LNCaP clone FGC (cell line): ENCODE measurements around the gene IL17C.

Source experiments
- DNase-seq: peaks from one replicate; pipeline ENCODE4 v3.0.0-alpha.2; 2011; ENCODE audit warnings: low read depth
- H3K4me3 ChIP-seq: 2 replicates; pipeline ENCODE4 v1.5.1; 2011; ENCODE audit warnings: mild to moderate bottlenecking, low read depth, low read length, control low read depth
- CTCF ChIP-seq: IDR thresholded peaks from 2 replicates; pipeline ENCODE4 v1.5.1; 2012; ENCODE audit warnings: mild to moderate bottlenecking; ENCODE audit not compliant: control insufficient read depth, insufficient read depth; ENCODE audit errors: extremely low read depth

IL17C gene

GRCh38 chr16:88672776-88673175 is 34.4 kb downstream of the IL17C start:
- TF ChIP-seq CTCF = peak; percentile 12; the same call in 1 of the 2 replicates
- DNase-seq = no peak
- H3K4me3 ChIP-seq = no peak overlapping the region

GRCh38 chr16:88673716-88674379 is 35.5 kb downstream of the IL17C start:
- DNase-seq = no peak
- no peak for TF ChIP-seq CTCF
- H3K4me3 ChIP-seq = no peak overlapping the region

GRCh38 chr16:88676502-88677242 is 38.3 kb downstream of the IL17C start:
- DNase-seq = no peak
- no peak for TF ChIP-seq CTCF
- no peak overlapping the region for H3K4me3 ChIP-seq

DNA sequence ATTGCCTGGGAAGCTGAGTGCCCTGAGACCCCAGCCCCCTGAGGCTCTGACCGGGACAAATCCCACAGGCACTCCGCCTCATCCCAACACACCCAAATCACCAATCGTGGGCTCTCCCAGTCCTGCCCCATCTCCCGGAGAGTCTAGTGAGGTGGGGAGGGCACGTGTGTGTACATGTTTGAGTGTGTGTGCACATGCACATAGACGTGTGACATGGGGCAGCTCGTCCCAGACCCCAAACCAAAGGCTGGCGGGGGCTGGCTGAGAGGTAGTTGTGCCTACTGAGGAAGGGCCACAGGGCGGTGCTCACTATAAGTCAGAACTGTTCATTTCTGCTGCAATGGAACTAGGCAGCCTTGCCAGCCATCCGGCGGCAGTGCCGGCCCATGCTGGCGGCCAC is 39.3 kb downstream of the IL17C start:
- H3K4me3 ChIP-seq = no peak overlapping the region
- DNase-seq = no peak
- TF ChIP-seq CTCF = no peak

DNA sequence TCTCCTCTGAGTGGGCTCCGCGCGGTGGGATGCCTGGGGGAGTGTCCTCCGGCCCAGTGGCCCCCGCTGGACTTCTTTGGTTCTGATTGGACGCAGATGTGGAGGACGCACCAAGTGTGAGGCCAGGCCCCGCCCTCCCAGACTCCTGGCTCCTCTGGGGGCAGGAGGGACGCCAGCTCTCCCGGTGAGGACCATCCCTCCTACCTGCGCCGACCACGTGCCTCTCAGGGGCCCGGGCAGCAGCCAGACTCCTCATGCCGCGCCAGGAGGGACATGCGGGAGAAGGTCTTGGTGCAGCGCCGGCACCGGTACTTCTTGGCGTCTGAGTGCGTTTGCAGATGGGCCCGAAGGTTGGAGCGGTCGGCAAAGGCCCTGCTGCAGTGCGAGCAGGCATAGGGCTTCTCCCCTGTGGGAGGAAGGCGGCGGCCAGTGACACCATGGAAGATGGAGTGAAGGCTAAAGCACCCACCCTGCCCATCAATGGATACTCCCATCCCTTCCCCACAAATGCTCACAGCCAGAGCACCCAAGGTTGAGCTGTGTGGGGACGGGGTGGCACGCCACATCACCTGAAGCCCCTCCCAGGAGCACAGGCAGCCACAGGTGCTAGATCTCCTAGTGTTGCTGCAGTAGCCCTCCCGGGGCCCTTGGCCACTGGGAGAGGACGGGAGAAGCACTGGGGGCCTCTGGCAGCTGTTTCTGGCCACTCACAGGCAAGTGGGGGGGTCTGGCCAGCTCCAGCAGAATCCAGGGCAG is 40.0 kb downstream of the IL17C start:
- no peak overlapping the region for H3K4me3 ChIP-seq
- no peak for DNase-seq
- no peak for TF ChIP-seq CTCF

- no peak for DNase-seq
- no peak overlapping the region for H3K4me3 ChIP-seq
- TF ChIP-seq CTCF = no peak
Observed at GRCh38 chr16:88680554-88681083, 42.2 kb downstream of the IL17C start.
